Activated naive CD8-positive, alpha-beta T cell (primary cell): ENCODE data around the gene REL.
"Not testable (repeated sequence)": the region's sequence is repeated elsewhere in the genome, so short reads cannot be mapped to it uniquely, and the experiment has no call there.

Experiments used
- H3K27ac Mint-ChIP-seq: one replicate; pipeline ENCODE4 v1.8.0; 2021; ENCODE audit warnings: mixed read lengths
- H3K27me3 Mint-ChIP-seq: one replicate; pipeline ENCODE4 v1.8.0; 2021; ENCODE audit warnings: mixed read lengths
- H3K36me3 Mint-ChIP-seq: one replicate; pipeline ENCODE4 v1.8.0; 2021; ENCODE audit warnings: mixed read lengths
- H3K4me1 Mint-ChIP-seq: one replicate; pipeline ENCODE4 v1.8.0; 2021; ENCODE audit warnings: low read depth, mixed read lengths
- H3K4me3 Mint-ChIP-seq: one replicate; pipeline ENCODE4 v1.8.0; 2021; ENCODE audit warnings: mild to moderate bottlenecking, mixed read lengths
- H3K9me3 Mint-ChIP-seq: one replicate; pipeline ENCODE4 v1.8.0; 2021; ENCODE audit warnings: low read depth, mixed read lengths

Gene REL

DNA sequence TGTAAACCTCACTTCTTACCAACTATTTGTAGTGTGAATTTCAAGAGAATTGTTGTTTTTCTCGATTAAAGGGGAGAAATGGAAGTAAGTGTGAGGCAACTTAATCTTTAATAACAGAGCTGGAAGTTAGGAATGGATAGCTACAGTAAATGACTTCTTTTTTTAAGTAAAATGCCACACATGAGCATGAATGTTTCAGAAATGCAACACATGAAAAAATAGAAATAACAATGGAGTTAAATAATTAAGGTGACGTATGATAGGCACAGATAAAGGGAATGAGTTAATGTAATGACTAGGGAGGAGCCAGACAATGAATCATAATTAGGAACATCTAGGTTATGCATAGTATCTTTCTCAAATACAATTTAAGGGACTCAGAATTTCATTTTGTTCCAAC, 3.4 kb downstream of the REL start:
- no peaks in the 10 kb centered on the region for H3K9me3 Mint-ChIP-seq
- H3K27ac Mint-ChIP-seq = peak overlapping the region; percentile 92
- no peaks in the 10 kb centered on the region for H3K27me3 Mint-ChIP-seq
- peak overlapping the region; percentile 100 for H3K4me3 Mint-ChIP-seq
- H3K4me1 Mint-ChIP-seq = peaks cover 56% of the 10 kb centered on the region
- peaks cover 27% of the 10 kb centered on the region for H3K36me3 Mint-ChIP-seq

- Mint-ChIP-seq H3K9me3 (no peaks in the 10 kb centered on the region), H3K27ac (peak overlapping the region; percentile 92), H3K4me1 (peaks cover 56% of the 10 kb centered on the region), H3K27me3 (no peaks in the 10 kb centered on the region), H3K36me3 (peaks cover 30% of the 10 kb centered on the region), H3K4me3 (peak overlapping the region; percentile 100)
Measured at GRCh38 chr2:60885683-60886082, 4.3 kb downstream of the REL start.

DNA sequence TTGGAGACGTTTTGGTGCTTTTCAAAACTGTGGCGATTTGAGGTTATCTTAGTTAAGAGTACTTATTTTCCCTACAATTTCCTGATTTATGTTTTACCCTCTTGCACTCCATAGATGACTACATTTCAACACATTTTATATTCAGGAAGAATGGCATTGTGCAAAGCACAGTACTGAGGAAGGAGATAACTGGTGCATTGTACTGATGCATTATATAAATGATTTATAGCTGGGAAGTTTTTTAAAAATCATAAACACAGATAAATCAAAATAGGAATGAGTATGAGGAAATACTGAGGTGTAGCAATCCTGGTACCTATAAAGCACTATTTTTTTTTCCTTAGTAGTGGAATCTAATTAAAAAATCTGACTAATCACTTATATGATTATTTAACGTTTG, 5.6 kb downstream of the REL start:
- Mint-ChIP-seq H3K27ac (peak overlapping the region; percentile 10), H3K9me3 (no peaks in the 10 kb centered on the region), H3K4me1 (peaks cover 68% of the 10 kb centered on the region), H3K4me3 (peak overlapping the region; percentile 76), H3K27me3 (no peaks in the 10 kb centered on the region), H3K36me3 (peaks cover 35% of the 10 kb centered on the region)

DNA sequence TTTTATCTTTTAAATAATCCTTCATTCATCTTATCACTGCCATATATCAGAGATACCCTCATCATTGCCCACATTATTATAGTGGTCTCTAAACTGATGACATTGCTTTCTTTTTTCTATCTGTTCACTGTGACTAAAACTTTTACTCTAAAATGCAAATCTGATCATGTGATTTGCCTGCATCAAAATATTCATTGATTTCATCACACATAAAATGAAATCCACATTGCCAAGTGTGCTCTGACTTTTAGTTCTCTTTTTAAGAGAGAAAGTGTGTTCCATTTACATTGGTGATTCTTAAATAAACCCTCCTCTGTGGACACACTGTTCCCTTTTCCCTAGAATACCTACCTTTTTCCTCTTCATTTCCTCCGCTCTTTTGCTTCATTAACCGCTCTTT, 7.5 kb downstream of the REL start:
- peaks cover 32% of the 10 kb centered on the region for H3K36me3 Mint-ChIP-seq
- H3K4me3 Mint-ChIP-seq = peak overlapping the region; percentile 78
- no peaks in the 10 kb centered on the region for H3K27me3 Mint-ChIP-seq
- H3K9me3 Mint-ChIP-seq = no peaks in the 10 kb centered on the region
- H3K27ac Mint-ChIP-seq = peak overlapping the region; percentile 83
- peaks cover 71% of the 10 kb centered on the region for H3K4me1 Mint-ChIP-seq

- H3K36me3 Mint-ChIP-seq = peaks cover 34% of the 10 kb centered on the region
- peak overlapping the region; percentile 57 for H3K4me3 Mint-ChIP-seq
- H3K27ac Mint-ChIP-seq = peak overlapping the region; percentile 64
- H3K27me3 Mint-ChIP-seq, H3K9me3 Mint-ChIP-seq: not testable (repeated sequence)
- H3K4me1 Mint-ChIP-seq = peaks cover 75% of the 10 kb centered on the region
Measured at GRCh38 chr2:60889581-60890392, 8.4 kb downstream of the REL start.

DNA sequence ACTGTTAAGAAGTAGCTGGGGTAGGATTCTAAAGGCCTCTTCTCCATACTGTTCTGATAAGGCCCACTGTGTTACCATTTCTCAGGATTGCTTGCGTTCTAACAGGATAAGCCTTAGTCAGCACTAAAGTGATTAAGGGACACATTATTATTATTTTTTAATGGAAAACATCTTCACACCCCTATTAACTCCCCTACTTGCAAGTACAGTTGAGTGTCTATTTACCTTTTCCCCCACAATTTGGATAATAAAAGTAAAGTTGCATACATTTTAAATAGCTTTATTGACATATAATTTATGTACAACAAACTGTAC, 9.0 kb downstream of the REL start:
- peaks cover 31% of the 10 kb centered on the region for H3K36me3 Mint-ChIP-seq
- peak overlapping the region; percentile 64 for H3K27ac Mint-ChIP-seq
- peak overlapping the region; percentile 49 for H3K4me3 Mint-ChIP-seq
- no peaks in the 10 kb centered on the region for H3K27me3 Mint-ChIP-seq
- peaks cover 69% of the 10 kb centered on the region for H3K4me1 Mint-ChIP-seq
- no peaks in the 10 kb centered on the region for H3K9me3 Mint-ChIP-seq

GRCh38 chr2:60891180-60891579, 9.8 kb downstream of the REL start:
- H3K36me3 Mint-ChIP-seq = peaks cover 29% of the 10 kb centered on the region
- H3K9me3 Mint-ChIP-seq = no peaks in the 10 kb centered on the region
- no peaks in the 10 kb centered on the region for H3K27me3 Mint-ChIP-seq
- H3K27ac Mint-ChIP-seq = peak overlapping the region; percentile 80
- H3K4me3 Mint-ChIP-seq = peak overlapping the region; percentile 49
- H3K4me1 Mint-ChIP-seq = peaks cover 61% of the 10 kb centered on the region

DNA sequence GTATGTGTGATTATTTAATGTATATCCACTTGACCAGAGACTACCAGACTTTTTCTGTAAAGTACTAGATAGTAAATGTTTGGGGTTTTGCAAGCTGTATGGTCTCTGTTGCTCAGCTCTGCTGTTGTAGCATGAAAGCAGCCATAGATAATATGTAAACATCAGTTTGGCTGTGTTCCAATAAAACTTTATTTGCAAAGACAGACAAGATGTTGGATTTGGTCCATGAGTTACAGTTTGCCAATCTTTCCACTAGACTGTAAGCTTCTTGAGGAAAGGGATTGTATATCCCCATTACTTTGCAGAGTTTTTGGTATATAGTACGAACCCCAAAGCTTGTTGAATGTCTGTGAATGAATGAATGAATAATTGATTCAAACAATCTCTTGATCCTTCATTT, 17.2 kb downstream of the REL start:
- no peaks in the 10 kb centered on the region for H3K27me3 Mint-ChIP-seq
- H3K4me3 Mint-ChIP-seq = peak overlapping the region; percentile 79
- peaks cover 25% of the 10 kb centered on the region for H3K36me3 Mint-ChIP-seq
- peaks cover 46% of the 10 kb centered on the region for H3K4me1 Mint-ChIP-seq
- H3K9me3 Mint-ChIP-seq = no peaks in the 10 kb centered on the region
- H3K27ac Mint-ChIP-seq = peak overlapping the region; percentile 97

DNA sequence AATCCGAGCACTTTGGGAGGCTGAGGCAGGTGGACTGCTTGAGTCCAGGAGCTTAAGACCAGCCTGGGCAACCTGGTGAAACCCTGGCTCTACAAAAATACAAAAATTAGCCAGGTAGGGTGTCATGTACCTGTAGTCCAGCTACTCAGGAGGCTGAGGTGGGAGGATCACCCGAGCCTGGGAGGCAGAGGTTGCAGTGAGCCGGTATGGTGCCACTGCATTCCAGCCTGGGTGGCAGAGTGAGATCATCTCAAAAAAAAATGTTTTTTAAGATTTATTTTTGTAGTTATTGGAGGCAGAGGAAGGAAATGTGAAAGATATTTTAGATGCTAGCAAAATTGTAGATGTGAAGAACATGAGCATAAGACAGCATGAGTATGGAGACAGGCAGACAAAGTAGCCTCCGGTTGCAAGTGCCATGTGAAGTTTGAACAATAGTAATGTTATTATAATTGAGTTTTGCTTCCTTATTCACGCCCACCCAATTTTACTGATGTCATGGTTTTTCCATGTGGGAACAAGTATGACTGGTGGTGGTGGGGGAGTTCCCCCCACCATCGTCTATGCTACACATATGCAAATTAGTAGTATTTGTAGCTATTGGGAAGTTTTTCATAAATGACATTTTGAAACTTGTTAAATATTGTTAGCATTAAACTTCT, 18.0 kb downstream of the REL start:
- Mint-ChIP-seq H3K27ac (peak overlapping the region; percentile 97), H3K4me3 (peak overlapping the region; percentile 79), H3K9me3 (no peaks in the 10 kb centered on the region), H3K36me3 (peaks cover 21% of the 10 kb centered on the region), H3K4me1 (peaks cover 39% of the 10 kb centered on the region), H3K27me3 (no peaks in the 10 kb centered on the region)

DNA sequence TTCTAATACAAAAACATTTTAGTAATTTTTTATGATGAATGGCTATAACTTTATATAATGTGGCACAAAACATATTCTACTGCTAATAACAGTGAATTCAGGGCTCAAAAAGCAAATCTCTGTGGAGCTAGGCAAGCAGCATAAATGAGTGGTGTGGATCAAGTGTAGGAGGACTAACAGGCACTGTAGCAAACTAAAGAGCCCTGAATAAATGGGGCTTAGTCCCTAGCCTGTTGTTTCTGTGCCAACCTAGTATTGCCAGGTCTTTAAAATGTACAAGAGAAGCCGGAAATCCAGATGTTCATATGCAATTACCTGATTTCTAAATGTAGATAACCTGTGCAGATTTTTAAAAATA, 18.5 kb downstream of the REL start:
- no peaks in the 10 kb centered on the region for H3K9me3 Mint-ChIP-seq
- peaks cover 18% of the 10 kb centered on the region for H3K36me3 Mint-ChIP-seq
- no peaks in the 10 kb centered on the region for H3K27me3 Mint-ChIP-seq
- peak overlapping the region; percentile 97 for H3K27ac Mint-ChIP-seq
- H3K4me3 Mint-ChIP-seq = peak overlapping the region; percentile 79
- peaks cover 37% of the 10 kb centered on the region for H3K4me1 Mint-ChIP-seq

DNA sequence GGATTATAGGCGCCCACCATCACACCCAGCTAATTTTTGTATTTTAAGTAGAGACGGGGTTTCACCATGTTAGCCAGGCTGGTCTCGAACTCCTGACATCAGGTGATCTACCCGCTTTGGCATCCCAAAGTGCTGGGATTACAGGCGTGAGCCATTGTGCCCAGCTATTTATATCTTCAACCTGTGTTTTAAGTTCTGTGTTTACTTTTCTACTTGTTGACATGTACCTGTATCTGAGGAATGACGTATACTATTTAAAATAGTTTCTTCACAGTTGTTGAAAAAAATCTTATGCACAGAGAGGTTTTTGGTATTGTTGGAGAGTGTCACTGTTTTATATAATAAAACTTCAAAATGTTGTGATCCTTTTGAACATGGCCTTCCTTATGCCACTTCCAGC, 19.9 kb downstream of the REL start:
- not testable (repeated sequence) for H3K27me3 Mint-ChIP-seq, H3K9me3 Mint-ChIP-seq, H3K4me3 Mint-ChIP-seq
- peaks cover 46% of the 10 kb centered on the region for H3K4me1 Mint-ChIP-seq
- H3K27ac Mint-ChIP-seq = peak overlapping the region; percentile 66
- H3K36me3 Mint-ChIP-seq = peaks cover 27% of the 10 kb centered on the region

DNA sequence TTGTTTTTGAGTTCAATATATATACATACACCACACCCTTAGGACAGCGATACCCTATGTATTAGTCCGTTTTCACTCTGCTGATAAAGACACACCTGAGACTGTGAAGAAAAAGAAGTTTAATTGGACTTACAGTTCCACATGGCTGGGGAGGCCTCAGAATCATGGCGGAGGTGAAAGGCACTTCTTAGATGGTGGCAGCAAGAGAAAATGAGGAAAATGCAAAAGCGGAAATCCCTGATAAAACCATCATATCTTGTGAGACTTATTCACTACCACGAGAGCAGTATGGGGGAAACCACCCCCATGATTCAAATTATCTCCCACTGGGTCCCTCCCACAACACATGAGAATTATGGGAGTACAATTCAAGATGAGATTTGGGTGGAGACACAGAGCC, 24.5 kb downstream of the REL start:
- peak overlapping the region; percentile 48 for H3K4me3 Mint-ChIP-seq
- H3K36me3 Mint-ChIP-seq = peaks cover 15% of the 10 kb centered on the region
- H3K27ac Mint-ChIP-seq = peak overlapping the region; percentile 76
- H3K27me3 Mint-ChIP-seq, H3K9me3 Mint-ChIP-seq: not testable (repeated sequence)
- H3K4me1 Mint-ChIP-seq = peaks cover 20% of the 10 kb centered on the region

DNA sequence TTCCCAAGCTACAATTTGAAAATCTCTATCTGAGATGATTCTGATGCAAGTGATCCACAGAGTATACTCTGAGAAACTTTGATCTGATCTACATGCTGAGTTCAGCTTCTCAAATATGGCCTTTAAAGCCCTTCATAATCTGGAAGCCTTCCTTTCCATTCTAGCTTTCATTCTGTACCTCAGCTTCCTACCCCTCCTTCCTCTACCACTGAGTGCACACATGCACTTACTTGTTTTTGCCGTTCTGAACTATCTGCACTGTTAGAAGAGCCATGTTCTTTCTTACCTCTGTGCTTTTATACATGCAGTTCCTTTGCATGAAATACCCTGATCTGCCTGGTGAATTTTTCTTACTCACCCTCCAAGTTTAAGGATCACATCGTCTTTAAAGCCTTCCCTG, 25.0 kb downstream of the REL start:
- no peaks in the 10 kb centered on the region for H3K9me3 Mint-ChIP-seq
- H3K27ac Mint-ChIP-seq = peak overlapping the region; percentile 76
- H3K4me1 Mint-ChIP-seq = peaks cover 20% of the 10 kb centered on the region
- peaks cover 15% of the 10 kb centered on the region for H3K36me3 Mint-ChIP-seq
- H3K27me3 Mint-ChIP-seq = no peaks in the 10 kb centered on the region
- peak overlapping the region; percentile 28 for H3K4me3 Mint-ChIP-seq

- Mint-ChIP-seq H3K4me1 (peaks cover 18% of the 10 kb centered on the region), H3K36me3 (peaks cover 13% of the 10 kb centered on the region), H3K27me3 (no peaks in the 10 kb centered on the region), H3K4me3 (no peak overlapping the region), H3K27ac (no peak overlapping the region), H3K9me3 (no peaks in the 10 kb centered on the region)
Measured at GRCh38 chr2:60907329-60907728, 26.0 kb downstream of the REL start.

- Mint-ChIP-seq H3K27me3 (no peaks in the 10 kb centered on the region), H3K27ac (peak overlapping the region; percentile 66), H3K4me1 (no peaks in the 10 kb centered on the region), H3K9me3 (no peaks in the 10 kb centered on the region), H3K36me3 (peaks cover 38% of the 10 kb centered on the region), H3K4me3 (no peak overlapping the region)
Measured at GRCh38 chr2:60925994-60926740, 44.8 kb downstream of the REL start.
